Pulmonary artery endothelial cell (primary cell): ENCODE data around the gene RAI14. TPM values are rescaled to one million over a fixed set of nuclear protein-coding genes. Genes with fewer than 3 reads are reported as not detected.

Experiments
- DNase-seq: peaks from one replicate; pipeline ENCODE4 v3.0.0-alpha.2; 2011; ENCODE audit warnings: low read depth, low spot score
- total RNA-seq: library from RNA; depleted of rRNA; stranded (reverse); fragments of >200 nt; gene quantifications from 2 replicates; pipeline ENCODE4 v1.2.3, GENCODE V29; 2014

RAI14 gene
- total RNA-seq = 192 and 219 TPM in 2 replicates

- DNase-seq = peak; percentile 78
These were observed at the start of gene RAI14 for GRCh38 chr5:34656001-34656699. RAI14 (plus strand) TSS chr5:34656328; CDS start chr5:34686920, 30,592 bp downstream.

DNA sequence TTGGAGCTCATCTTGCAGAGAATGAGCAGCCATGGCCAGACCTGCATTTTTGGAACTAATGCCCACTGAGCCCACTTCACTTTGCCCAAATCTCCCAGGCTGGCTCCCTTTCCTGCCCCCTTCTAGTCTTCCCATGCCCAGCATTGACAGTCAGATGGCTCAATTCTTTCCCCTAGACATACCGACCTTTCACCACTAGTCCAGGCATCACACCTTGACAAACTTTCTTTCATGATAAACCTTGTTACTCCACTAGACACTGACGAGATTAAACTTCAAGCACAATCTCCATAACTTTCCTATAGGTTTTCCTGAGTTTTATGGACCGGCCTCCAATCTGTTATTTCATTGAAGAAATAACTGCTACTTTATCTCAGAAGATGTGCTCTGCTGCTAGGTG is 47.8 kb upstream of the RAI14 start:
- DNase-seq = no peak

GRCh38 chr5:34608859-34609648 is 47.1 kb upstream of the RAI14 start:
- DNase-seq = peak; percentile 80

- DNase-seq = no peak
These were observed 46.1 kb upstream of the RAI14 start for GRCh38 chr5:34609951-34610441.

GRCh38 chr5:34610546-34610945 is 45.6 kb upstream of the RAI14 start:
- no peak for DNase-seq

DNA sequence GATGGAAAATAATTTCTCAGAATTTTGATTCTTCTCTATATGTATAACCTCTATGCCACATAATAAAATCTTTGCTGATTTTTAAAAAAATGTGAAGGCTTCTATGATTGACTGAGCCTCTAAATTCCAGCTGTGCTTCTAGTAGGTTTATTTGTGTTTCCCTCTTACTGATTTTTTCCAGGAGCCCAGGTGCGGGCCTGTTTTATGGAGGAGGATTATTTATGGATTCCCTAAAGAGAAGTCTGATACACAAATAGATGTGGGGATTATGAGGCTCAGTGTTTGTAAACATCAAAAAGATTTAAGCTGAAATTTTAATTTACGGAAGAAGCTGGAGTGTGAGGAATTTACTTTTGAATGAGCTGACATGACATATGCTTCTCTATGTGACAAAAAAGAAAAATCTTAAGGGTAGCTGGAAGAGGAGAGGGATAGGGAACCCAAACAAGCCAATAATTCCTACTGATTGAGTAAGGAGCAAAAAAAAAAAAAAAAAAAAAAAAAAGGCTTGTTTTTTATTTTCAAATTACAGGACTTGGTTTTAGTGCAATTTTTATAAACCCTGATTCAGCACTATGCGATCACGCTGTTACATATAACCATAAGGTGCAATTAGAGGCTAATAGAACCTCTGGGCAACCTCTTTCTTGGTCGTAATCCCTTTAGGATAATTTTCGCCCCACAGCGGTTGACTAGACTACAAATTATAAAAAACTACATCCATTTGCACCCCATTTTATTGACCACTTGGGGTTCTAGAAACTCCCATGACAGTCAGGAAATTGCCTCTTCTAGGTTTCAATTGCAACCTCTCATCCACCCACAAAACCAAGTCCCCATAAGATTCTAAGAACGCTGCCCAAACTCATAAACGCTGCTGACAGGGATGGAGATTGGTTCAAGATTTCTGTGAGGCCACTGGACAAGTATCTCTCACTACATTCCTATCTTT is 44.4 kb upstream of the RAI14 start:
- DNase-seq = no peak

GRCh38 chr5:34616651-34617050 is 39.5 kb upstream of the RAI14 start:
- DNase-seq = no peak

DNA sequence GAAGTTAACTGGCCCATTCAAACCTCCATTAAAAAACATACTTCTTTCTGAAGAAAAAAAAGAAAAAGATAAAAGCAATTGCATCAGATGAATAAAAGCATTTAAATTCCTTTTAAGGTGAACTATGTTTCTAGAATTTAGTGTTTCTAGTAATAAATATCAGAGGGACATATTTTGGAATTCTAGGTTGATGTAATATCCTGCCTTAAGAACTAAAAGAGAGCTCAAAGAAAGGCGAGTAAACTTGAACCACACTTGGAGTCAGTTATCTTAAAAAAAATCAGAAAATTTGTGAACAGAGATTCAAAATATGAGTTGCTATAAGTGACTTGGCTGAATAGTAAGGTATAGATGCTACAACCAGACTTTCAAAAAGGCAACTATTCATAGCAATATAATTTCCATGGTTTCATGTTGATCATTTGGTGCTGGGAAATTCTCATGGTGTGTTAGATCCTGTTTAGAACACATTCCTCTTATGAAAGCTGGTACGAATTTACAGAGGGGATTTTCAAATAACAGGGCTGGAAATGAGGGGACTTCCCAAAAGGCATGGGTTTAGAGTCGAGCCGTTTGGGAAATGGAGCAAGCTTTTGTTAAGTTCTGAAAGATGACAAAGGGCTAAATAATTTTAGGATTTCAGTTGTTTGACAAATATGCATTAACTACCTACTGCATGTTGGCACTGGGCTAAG is 37.6 kb upstream of the RAI14 start:
- no peak for DNase-seq

DNA sequence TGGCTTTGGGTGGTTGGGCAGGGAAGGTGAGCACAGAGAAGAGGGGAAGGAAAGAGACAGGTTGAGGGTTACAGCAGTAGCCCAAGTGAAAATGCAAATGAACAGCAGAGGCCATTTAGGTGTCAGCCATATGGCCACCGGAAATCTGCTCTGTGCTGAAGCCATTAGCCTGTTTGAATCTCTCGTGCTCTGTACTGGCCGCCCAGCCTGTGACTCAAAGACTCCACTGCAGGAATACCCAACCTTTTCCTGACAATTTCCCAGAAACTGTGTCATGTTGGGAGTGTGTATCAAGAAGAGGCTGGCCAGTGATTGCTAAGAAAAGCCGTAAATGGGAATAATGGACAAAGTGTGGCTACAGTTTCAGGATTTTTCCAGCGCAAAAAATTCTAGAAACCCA is 35.9 kb upstream of the RAI14 start:
- no peak for DNase-seq

DNA sequence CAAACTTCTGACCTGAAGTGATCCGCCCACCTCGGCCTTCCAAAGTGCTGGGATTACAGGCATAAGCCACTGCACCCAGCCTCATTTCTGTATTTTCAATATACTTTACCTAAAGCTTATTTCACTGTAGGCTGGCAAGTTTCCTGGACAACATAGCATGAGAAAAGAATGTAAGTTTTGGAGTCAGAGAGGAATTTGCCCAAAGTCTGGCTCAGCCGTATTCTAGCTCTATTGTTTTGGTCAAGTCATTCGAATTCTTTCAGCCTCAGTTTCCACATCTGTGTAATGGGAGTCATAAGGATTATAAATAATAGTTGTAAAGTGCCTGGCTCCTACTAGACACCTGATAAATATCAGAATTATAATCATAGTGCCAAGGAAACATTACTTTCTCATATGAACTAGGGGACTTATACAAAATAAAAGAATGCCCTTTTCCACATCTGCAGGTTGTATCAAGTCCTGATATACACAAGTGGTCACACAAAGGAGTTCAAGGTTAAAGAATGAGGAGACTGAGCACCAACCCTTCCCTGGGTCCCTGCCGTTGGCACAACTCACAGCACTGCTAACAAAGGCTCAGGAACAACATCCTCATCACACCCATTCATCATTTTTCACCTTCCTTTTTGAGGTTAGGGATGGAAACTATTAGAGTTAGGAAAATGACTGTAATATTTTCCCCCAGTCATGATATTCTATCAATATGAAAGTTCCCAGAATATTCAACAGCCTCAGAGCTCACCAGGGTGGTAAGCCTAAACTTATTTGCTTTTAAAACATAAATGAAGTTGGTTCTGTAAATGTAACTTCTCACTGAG is 34.6 kb upstream of the RAI14 start:
- no peak for DNase-seq

DNA sequence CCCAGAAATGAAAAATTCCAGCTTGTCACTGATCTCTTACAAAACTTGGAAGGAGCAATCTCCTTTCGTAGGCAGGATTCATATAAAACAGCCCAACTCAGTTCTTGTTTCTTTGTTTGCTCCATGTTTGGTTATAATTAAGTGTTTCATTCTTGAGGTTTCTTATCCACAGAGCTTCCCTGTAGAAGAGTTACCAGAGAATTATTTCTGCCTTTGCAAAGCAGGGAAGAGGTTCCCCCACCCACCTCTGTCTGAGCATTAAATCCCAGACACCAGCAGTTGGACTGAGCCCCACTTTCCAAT is 34.1 kb upstream of the RAI14 start:
- no peak for DNase-seq

DNA sequence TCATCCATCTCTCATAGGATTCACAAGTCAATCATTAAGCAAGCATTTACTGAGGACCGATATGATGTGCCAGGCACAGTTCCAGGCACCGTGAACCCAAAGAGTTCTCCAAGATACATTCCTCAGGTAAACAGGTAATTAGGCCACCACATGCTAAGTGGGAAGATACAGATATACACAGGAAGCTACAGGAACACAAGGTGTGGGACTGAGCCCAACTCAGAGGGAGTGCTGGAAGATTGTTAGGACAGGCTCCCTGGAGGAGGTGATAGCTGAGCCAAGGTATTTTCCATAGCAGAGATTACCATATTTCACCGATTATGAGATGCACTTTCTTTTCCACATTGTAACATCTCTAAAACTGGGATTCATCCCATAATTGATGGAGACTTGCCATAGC is 31.4 kb upstream of the RAI14 start:
- DNase-seq = no peak

- no peak for DNase-seq
These were observed 30.9 kb upstream of the RAI14 start for GRCh38 chr5:34625246-34625645.

- DNase-seq = peak; percentile 76
These were observed 30.1 kb upstream of the RAI14 start for GRCh38 chr5:34626036-34626435.

DNA sequence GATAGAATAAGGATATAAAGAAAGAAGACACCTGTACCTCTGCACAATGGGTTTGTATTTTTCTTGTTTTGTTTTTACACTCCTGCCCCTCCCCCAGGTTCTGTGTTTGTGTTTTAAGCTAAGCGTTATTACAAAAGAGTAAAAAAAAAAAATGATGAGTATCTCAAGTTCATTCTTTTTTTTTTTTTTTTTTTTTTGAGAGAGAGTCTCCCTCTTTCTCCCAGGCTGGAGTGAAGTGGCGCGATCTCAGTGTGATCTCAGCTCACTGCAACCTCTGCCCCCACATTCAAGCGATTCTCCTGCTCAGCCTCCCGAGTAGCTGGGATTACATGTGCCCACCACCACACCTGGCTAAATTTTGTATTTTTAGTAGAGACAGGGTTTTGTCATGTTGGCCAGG is 29.4 kb upstream of the RAI14 start:
- no peak for DNase-seq

GRCh38 chr5:34627794-34628193 is 28.3 kb upstream of the RAI14 start:
- DNase-seq = peak; percentile 76

GRCh38 chr5:34628373-34628772 is 27.8 kb upstream of the RAI14 start:
- no peak for DNase-seq

- DNase-seq = no peak
These were observed 25.5 kb upstream of the RAI14 start for GRCh38 chr5:34630596-34630995.

DNA sequence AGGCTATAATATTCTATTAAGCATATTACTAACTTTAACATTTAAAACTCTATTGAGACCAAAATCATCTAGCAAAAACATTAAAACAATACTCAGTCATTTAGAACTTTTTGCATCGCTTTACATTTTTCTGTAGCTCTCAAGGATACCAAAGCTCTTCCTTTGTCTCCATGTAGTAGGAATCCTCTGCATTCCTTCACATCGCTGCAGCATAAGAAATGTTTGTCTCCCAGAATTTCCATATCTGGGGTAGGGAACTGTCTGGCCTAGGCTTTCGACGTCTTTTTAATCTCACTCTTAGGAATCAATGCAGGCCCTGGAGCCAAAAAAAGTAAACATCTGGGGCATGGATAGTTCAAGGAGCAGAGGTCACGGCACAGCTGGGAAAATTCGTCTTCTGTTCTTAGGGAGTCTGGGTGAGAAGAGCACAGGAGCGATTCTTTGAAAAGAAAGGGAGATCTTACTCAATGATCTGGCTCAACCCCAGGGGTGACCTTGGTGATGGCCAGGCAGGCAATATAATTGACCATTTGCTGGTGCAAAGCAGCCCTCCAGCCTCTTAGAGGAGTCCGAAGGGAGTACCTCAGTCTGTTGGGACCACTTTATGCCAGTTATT is 23.2 kb upstream of the RAI14 start:
- no peak for DNase-seq
